HepG2 (cell line): ENCODE results near the gene SMARCB1. TPM values are rescaled to one million over a fixed set of nuclear protein-coding genes. Genes with fewer than 3 reads are reported as not detected.
A peak's percentile ranks its signal among the peaks of the same experiment; 100 is the strongest.

Experiments
- AGO1 ChIP-seq: fragments of 200-400 bp; formaldehyde crosslinking; IDR thresholded peaks from 2 replicates; pipeline ENCODE4 v1.6.1; 2017; ENCODE audit warnings: mild to moderate bottlenecking, low read depth, low read length, moderate library complexity; ENCODE audit not compliant: poor library complexity, severe bottlenecking
- CERS6 ChIP-seq: sonication (generic); formaldehyde crosslinking; IDR thresholded peaks from 2 replicates; pipeline ENCODE4 v1.5.0; 2020; ENCODE audit warnings: missing genetic modification reagents
- DNMT3B ChIP-seq: conservative IDR thresholded peaks from 2 replicates; pipeline ENCODE4 v1.6.1; 2016; ENCODE audit warnings: missing biosample characterization, control low read depth
- ETS1 ChIP-seq: sonication (generic); formaldehyde crosslinking; IDR thresholded peaks from 2 replicates; pipeline ENCODE4 v1.4.0; 2020; ENCODE audit warnings: missing genetic modification reagents
- GFI1 ChIP-seq: sonication (generic); formaldehyde crosslinking; IDR thresholded peaks from 2 replicates; pipeline ENCODE4 v1.5.0; 2020; ENCODE audit warnings: missing genetic modification reagents, mild to moderate bottlenecking, borderline replicate concordance
- GTF3A ChIP-seq: sonication (generic); formaldehyde crosslinking; conservative IDR thresholded peaks from 2 replicates; pipeline ENCODE4 v1.4.0; 2020; ENCODE audit warnings: mild to moderate bottlenecking, missing genetic modification reagents
- HHEX ChIP-seq: IDR thresholded peaks from 2 replicates; pipeline ENCODE4 v1.6.1; 2016; ENCODE audit warnings: control low read depth
- NONO ChIP-seq, 2 experiments: fragments of 450-650 bp in 1 of 2; sonication (generic) in 1 of 2; formaldehyde crosslinking in 1 of 2; IDR thresholded peaks in 1 of 2; conservative IDR thresholded peaks in 1 of 2; 2 replicates each; pipeline versions ENCODE4 v1.6.1 to v1.8.0; 2017 to 2022; ENCODE audit warnings: mild to moderate bottlenecking in 1 of 2, missing genetic modification reagents in 1 of 2, moderate library complexity in 1 of 2
- NR3C1 ChIP-seq: sonication (generic); formaldehyde crosslinking; IDR thresholded peaks from 2 replicates; pipeline ENCODE4 v1.4.0; 2020; ENCODE audit warnings: missing genetic modification reagents
- PAWR ChIP-seq: sonication (generic); formaldehyde crosslinking; IDR thresholded peaks from 2 replicates; pipeline ENCODE4 v1.4.0; 2020; ENCODE audit warnings: missing genetic modification reagents, mild to moderate bottlenecking, borderline replicate concordance
- RBM22 ChIP-seq: fragments of 200-400 bp; formaldehyde crosslinking; optimal IDR thresholded peaks from 2 replicates; pipeline ENCODE3; 2017; ENCODE audit warnings: mild to moderate bottlenecking, low read length, moderate library complexity
- STAG1 ChIP-seq: sonication (generic); formaldehyde crosslinking; IDR thresholded peaks from 2 replicates; pipeline ENCODE4 v1.4.0; 2020; ENCODE audit warnings: missing genetic modification reagents
- STAT5B ChIP-seq: sonication (generic); formaldehyde crosslinking; IDR thresholded peaks from 2 replicates; pipeline ENCODE4 v1.4.0; 2020; ENCODE audit warnings: missing genetic modification reagents
- TIGD3 ChIP-seq: sonication (generic); formaldehyde crosslinking; IDR thresholded peaks from 2 replicates; pipeline ENCODE4 v1.5.1; 2020; ENCODE audit warnings: mild to moderate bottlenecking, missing genetic modification reagents, borderline replicate concordance
- ZNF263 ChIP-seq: sonication (generic); formaldehyde crosslinking; IDR thresholded peaks from 2 replicates; pipeline ENCODE4 v1.4.0; 2020; ENCODE audit warnings: missing genetic modification reagents
- ZNF275 ChIP-seq: sonication (generic); formaldehyde crosslinking; IDR thresholded peaks from 2 replicates; pipeline ENCODE4 v1.8.0; 2022; ENCODE audit warnings: missing genetic modification reagents, mild to moderate bottlenecking, inconsistent platforms, borderline replicate concordance
- ZNF296 ChIP-seq: sonication (generic); formaldehyde crosslinking; conservative IDR thresholded peaks from 2 replicates; pipeline ENCODE4 v1.5.0; 2020; ENCODE audit warnings: mild to moderate bottlenecking, missing genetic modification reagents
- ZNF432 ChIP-seq: sonication (generic); formaldehyde crosslinking; IDR thresholded peaks from 2 replicates; pipeline ENCODE4 v1.5.0; 2020; ENCODE audit warnings: missing genetic modification reagents, mild to moderate bottlenecking, borderline replicate concordance
- ZNF513 ChIP-seq: sonication (generic); formaldehyde crosslinking; conservative IDR thresholded peaks from 2 replicates; pipeline ENCODE4 v1.5.0; 2020; ENCODE audit warnings: missing genetic modification reagents
- ZUFSP ChIP-seq: sonication (generic); formaldehyde crosslinking; IDR thresholded peaks from 2 replicates; pipeline ENCODE4 v1.9.0; 2021; ENCODE audit warnings: missing genetic modification reagents, mild to moderate bottlenecking, borderline replicate concordance
- polyA plus RNA-seq, 8 experiments: library from polyadenylated mRNA; depleted of rRNA in 3 of 8; stranded (reverse) in 7 of 8; unstranded in 1 of 8; fragments of >200 nt; fragmentation: Illumina TruSeq in 4 of 8; extraction: Trizol in 4 of 8; gene quantifications; 2 replicates each; pipeline versions ENCODE4 v1.2.1 to v1.2.3, GENCODE V29; 2011 to 2016; ENCODE audit warnings: low read depth in 4 of 8, missing spikeins in 1 of 8, mixed read lengths in 1 of 8; ENCODE audit not compliant: insufficient read depth in 1 of 8
- total RNA-seq, 5 experiments: library from RNA; depleted of rRNA; stranded (reverse); fragments of >200 nt; fragmentation: Illumina TruSeq; extraction: Trizol; gene quantifications; 2 replicates each; pipeline ENCODE4 v1.2.3, GENCODE V29; 2016; ENCODE audit warnings: low read depth in 1 of 5

Gene SMARCB1
- total and polyA plus RNA-seq, 2 of the 13 experiments (the other 11 are each of a cell fraction or from before 2014, with no cell fraction given) = 74.0 to 166 TPM

GRCh38 chr22:23767673-23768548 lies 18.9 kb upstream of the SMARCB1 start, which contains the start of gene CHCHD10 (continued):
- TF ChIP-seq ZNF513 (CRISPR knock-in tag) = no peak
- TF ChIP-seq NR3C1 (CRISPR knock-in tag) = no peak
- peak; percentile 16; the same call in 1 of the 2 replicates for TF ChIP-seq ZNF275 (CRISPR knock-in tag)
- no peak for TF ChIP-seq GTF3A (CRISPR knock-in tag)
- no peak for TF ChIP-seq NONO (IDR thresholded peaks at IDR 0.05)
- TF ChIP-seq NONO (CRISPR knock-in tag; conservative IDR thresholded peaks at IDR 0.05) = peak; percentile 76; the same call in 1 of the 2 replicates
- TF ChIP-seq ZUFSP = no peak
- no peak for TF ChIP-seq RBM22
- TF ChIP-seq TIGD3 (CRISPR knock-in tag) = no peak
- 0 out of 2 replicates have a peak, but pooled peaks have one; percentile 63 for TF ChIP-seq DNMT3B
- TF ChIP-seq STAT5B (CRISPR knock-in tag) = no peak; the same call in 1 of the 2 replicates
- no peak for TF ChIP-seq HHEX (CRISPR knock-in tag)
- TF ChIP-seq ETS1 (CRISPR knock-in tag) = no peak
- no peak for TF ChIP-seq AGO1
- no peak for TF ChIP-seq ZNF263 (CRISPR knock-in tag)
- TF ChIP-seq ZNF296 = peak; percentile 94
- no peak for TF ChIP-seq ZNF432
- TF ChIP-seq GFI1 (CRISPR knock-in tag) = no peak; the same call in 1 of the 2 replicates
- TF ChIP-seq CERS6 (CRISPR knock-in tag) = no peak
- no peak for TF ChIP-seq PAWR (CRISPR knock-in tag)
- peak; percentile 87 for TF ChIP-seq STAG1 (CRISPR knock-in tag)
